Gastroesophageal sphincter (tissue), 4 donors: ENCODE data around the gene ANKS1B. TPM values are rescaled to one million over a fixed set of nuclear protein-coding genes. Genes with fewer than 3 reads are reported as not detected.

Source experiments
- ATAC-seq: fragments of 150-250 bp; one replicate; pipeline ENCODE4 v1.9.1; 2016; ENCODE audit warnings: mild to moderate bottlenecking, moderate library complexity
- H3K27ac ChIP-seq, 4 donors: fragments of 200-600 bp; sonication (generic) in 3 of 4; 1 replicate in 3 of 4; 2 replicates in 1 of 4; pipeline ENCODE4 v1.5.1; 2016 to 2019
- H3K27me3 ChIP-seq: fragments of 200-600 bp; sonication (generic); one replicate; pipeline ENCODE4 v1.5.1; 2019
- H3K36me3 ChIP-seq, 2 donors: fragments of 200-600 bp; sonication (generic); one replicate each; pipeline ENCODE4 v1.5.1; 2019; ENCODE audit warnings: control low read depth in 1 of 2
- H3K4me1 ChIP-seq, 3 donors: fragments of 200-600 bp; sonication (generic); 1 replicate in 2 of 3; 2 replicates in 1 of 3; pipeline ENCODE4 v1.5.1; 2016 to 2019; ENCODE audit warnings: control low read depth in 2 of 3
- H3K4me3 ChIP-seq, 2 donors: fragments of 200-600 bp; sonication (generic); one replicate each; pipeline ENCODE4 v1.5.1; 2019; ENCODE audit warnings: mild to moderate bottlenecking in 1 of 2, moderate library complexity in 1 of 2
- H3K9me3 ChIP-seq, 3 donors: fragments of 200-600 bp; sonication (generic); one replicate each; pipeline ENCODE4 v1.5.1; 2017 to 2019; ENCODE audit warnings: control low read depth in 2 of 3
- EP300 ChIP-seq: sonication (generic); formaldehyde crosslinking; IDR thresholded peaks from one replicate; pipeline ENCODE4 v1.6.1; 2017; ENCODE audit warnings: antibody characterized with exemption, mild to moderate bottlenecking
- POLR2A ChIP-seq, 2 donors: fragments of 450-650 bp; IDR thresholded peaks; one replicate each; pipeline ENCODE4 v1.6.1; 2017; ENCODE audit warnings: antibody characterized with exemption in 2 of 2, mild to moderate bottlenecking in 2 of 2, moderate library complexity in 1 of 2
- POLR2AphosphoS5 ChIP-seq: sonication (generic); formaldehyde crosslinking; IDR thresholded peaks from one replicate; pipeline ENCODE4 v1.6.1; 2017; ENCODE audit warnings: antibody characterized with exemption
- WGBS, 2 donors: methylation state at CpG; one replicate each; pipeline ENCODE4 v1.1.5; 2018; ENCODE audit warnings: low coverage in 1 of 2; 5-methylcytosine and 5-hydroxymethylcytosine counted together
- total RNA-seq, 4 donors: library from RNA; depleted of rRNA; stranded (reverse); fragments of >200 nt; gene quantifications; one replicate each; pipeline ENCODE4 v1.1.0, GENCODE V29; 2016
- TF ChIP-seq, protein P1 (sequence below), 4 experiments: fragments of 200-600 bp in 2 of 4; fragments of 450-650 bp in 2 of 4; sonication (generic) in 1 of 4; IDR thresholded peaks; one replicate each; pipeline ENCODE4 v1.5.1; 2017 to 2019; ENCODE audit warnings: antibody characterized with exemption in 4 of 4, mild to moderate bottlenecking in 2 of 4, moderate library complexity in 2 of 4

The ANKS1B gene
- total RNA-seq, 4 donors from 2014 or later = 9.9 to 31.1 (median 21.4) TPM

DNA sequence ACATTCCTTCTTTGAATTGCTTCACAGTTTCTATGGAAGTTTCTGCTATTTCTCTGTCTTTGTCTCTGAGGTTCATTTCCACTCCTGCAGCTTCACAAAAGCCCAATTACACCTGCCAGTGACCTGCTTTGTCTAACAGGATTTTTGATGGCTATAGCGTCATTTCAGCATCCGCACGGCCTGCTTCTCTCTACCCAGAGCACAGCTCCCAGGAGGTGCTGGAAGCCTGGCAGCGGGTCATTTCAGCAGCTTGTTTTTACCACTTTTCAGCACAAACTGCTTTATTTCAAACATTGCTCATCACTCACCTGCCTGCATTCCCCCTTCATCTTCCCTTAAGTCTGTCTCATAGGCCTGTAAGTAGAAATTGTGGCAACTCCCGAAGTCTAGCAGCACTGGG, 771.7 kb downstream of the ANKS1B start:
- H3K9me3 ChIP-seq = peaks cover 0 to 24% (median 0%) of the 10 kb centered on the region in 3 donors
- 56 to 76% methylated on average over 3 to 5 of the region's 5 CpGs for WGBS, 2 donors

DNA sequence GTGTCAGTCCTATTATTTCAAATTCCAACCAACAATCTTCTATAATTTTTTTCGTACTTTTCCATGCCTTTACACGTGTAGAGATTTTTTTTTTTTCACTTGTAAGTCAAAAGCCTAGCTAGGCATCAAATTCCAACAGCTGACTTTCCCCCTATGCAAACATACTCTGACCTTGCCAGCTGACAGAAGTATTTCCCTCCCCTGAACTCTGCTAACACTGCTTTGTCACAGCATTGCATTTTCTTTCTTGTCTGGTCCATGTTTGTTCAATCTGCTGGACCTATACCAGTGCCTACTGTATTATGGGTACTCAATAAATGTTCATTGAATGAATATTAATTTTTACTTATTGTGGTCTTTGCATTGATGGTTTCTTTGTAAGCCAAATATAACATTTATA, 772.5 kb downstream of the ANKS1B start:
- H3K4me1 ChIP-seq = no peaks in the 10 kb centered on the region
- peaks cover 0 to 24% (median 0%) of the 10 kb centered on the region in 3 donors for H3K9me3 ChIP-seq
- H3K27me3 ChIP-seq = no peaks in the 10 kb centered on the region
- no peak overlapping the region for H3K27ac ChIP-seq
- H3K36me3 ChIP-seq = no peaks in the 10 kb centered on the region
- H3K4me3 ChIP-seq = no peak overlapping the region
- no peak for ATAC-seq
- 57 to 80% methylated on average over 2 of the region's 2 CpGs for WGBS, 2 donors
- TF ChIP-seq EP300 (no peak), POLR2AphosphoS5 (no peak), POLR2A (IDR thresholded peaks at IDR 0.05) (no peak)

More for the DNA sequence above, 771.7 kb downstream of the ANKS1B start:
- Histone ChIP-seq H3K27me3 (no peaks in the 10 kb centered on the region), H3K36me3 (no peaks in the 10 kb centered on the region), H3K4me3 (no peak overlapping the region), H3K27ac (no peak overlapping the region), H3K4me1 (no peaks in the 10 kb centered on the region)
- no peak for TF ChIP-seq POLR2A (IDR thresholded peaks at IDR 0.05)
- TF ChIP-seq, protein P1, sequence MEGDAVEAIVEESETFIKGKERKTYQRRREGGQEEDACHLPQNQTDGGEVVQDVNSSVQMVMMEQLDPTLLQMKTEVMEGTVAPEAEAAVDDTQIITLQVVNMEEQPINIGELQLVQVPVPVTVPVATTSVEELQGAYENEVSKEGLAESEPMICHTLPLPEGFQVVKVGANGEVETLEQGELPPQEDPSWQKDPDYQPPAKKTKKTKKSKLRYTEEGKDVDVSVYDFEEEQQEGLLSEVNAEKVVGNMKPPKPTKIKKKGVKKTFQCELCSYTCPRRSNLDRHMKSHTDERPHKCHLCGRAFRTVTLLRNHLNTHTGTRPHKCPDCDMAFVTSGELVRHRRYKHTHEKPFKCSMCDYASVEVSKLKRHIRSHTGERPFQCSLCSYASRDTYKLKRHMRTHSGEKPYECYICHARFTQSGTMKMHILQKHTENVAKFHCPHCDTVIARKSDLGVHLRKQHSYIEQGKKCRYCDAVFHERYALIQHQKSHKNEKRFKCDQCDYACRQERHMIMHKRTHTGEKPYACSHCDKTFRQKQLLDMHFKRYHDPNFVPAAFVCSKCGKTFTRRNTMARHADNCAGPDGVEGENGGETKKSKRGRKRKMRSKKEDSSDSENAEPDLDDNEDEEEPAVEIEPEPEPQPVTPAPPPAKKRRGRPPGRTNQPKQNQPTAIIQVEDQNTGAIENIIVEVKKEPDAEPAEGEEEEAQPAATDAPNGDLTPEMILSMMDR (IDR thresholded peaks at IDR 0.05) = no peak
- no peak for TF ChIP-seq POLR2AphosphoS5
- no peak for TF ChIP-seq EP300
- no peak for ATAC-seq

DNA sequence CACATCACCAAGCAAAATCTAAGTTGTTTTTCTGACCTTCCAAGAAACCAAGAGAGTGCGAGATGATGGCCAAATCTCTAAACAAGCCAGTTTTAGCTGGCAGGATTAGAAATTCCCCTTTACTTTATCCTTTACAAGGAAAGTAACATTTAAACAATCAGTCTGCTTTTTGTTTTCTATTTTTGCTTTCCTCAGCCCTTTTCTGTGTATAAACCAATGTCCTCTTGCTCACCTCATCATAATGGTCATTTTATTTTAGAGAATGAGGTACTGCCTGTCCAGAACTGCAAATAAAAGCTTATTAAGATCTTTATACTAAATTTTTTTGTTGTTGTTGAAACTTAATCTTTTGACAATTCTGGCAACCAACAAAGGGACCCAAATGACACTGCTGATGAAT, 779.6 kb downstream of the ANKS1B start:
- no peaks in the 10 kb centered on the region for H3K4me1 ChIP-seq
- H3K27ac ChIP-seq = no peak overlapping the region
- no peak for ATAC-seq
- TF ChIP-seq POLR2AphosphoS5 (no peak), EP300 (no peak), POLR2A (IDR thresholded peaks at IDR 0.05) (no peak)
- TF ChIP-seq, protein P1 (IDR thresholded peaks at IDR 0.05) = no peak
- H3K9me3 ChIP-seq = peaks cover 0 to 6% (median 0%) of the 10 kb centered on the region in 3 donors
- no peak overlapping the region for H3K4me3 ChIP-seq
- WGBS, 2 donors = 89 to 92% methylated on average over 1 of the region's 1 CpG
- H3K36me3 ChIP-seq = no peaks in the 10 kb centered on the region
- no peaks in the 10 kb centered on the region for H3K27me3 ChIP-seq

DNA sequence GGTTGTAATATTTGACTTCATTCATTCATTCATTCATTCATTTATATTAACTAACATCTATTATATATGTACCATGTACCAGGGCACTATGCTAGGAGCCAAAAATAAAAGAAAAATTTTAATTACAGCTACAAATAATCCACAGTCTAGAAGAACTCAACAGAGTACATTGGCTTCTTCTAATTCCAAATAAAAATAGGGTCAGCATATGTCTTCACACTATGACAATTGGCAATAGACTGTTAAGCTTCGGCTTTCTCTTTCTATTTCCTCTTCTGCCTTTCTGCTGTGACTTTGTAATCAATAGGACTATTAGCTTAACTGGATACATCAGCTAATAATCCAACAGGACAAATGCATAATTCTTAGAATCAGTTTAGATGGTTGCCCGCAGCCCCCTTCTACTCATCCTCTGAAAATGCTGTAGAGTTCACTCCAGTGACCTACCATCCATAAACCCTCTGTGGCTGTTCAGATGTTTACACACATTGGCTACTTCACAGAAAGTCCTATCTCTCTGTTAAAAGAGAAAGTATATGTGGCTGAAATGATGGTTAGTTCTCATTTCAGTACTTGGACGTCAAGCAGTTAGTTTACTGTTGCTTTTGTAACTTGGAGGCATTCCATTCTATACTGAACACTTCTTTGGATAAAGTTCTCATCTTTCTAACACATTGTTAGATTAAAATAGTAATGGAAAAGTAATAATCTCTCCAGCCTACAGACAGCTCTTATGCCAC, 782.7 kb downstream of the ANKS1B start:
- H3K9me3 ChIP-seq = no peaks in the 10 kb centered on the region
- no peak overlapping the region for H3K4me3 ChIP-seq
- H3K27ac ChIP-seq = no peak overlapping the region
- 76 to 84% methylated on average over 3 of the region's 3 CpGs for WGBS, 2 donors
- no peaks in the 10 kb centered on the region for H3K4me1 ChIP-seq
- no peak for ATAC-seq
- no peak for TF ChIP-seq EP300
- TF ChIP-seq, protein P1 (IDR thresholded peaks at IDR 0.05) = no peak
- TF ChIP-seq POLR2A (IDR thresholded peaks at IDR 0.05) = no peak
- TF ChIP-seq POLR2AphosphoS5 = no peak
- no peaks in the 10 kb centered on the region for H3K27me3 ChIP-seq
- H3K36me3 ChIP-seq = no peaks in the 10 kb centered on the region

DNA sequence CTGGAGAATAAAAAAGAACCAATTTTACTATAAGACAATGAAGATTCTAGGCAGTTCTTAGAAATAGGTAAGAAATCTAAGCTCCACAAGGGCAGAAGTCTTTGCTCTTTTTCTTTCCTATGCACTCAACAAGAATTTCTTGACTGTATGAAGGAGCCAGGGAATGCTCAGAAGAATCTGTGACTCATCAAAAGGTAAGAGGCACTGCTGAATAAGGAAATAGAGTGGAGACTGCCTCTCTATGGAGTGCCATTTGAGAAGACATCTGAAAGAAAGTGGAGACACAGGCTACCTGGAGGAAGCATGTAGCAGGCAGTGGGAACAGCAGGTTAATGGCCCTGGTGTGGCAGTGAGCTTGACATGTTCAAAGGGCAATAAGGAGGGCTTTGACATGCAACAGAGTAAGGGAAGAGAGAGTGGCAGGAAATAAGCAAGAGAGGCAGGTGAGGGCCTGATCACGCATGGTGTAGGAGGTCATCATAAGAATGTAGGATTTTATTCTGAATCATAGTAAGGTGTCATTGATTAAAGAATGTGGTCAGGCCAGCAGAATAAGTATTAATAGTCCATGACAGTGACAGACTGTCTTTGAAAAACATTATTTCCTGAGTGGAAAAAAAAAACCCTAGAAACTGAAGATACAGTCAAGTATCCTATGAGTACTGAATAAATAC, 783.9 kb downstream of the ANKS1B start:
- H3K9me3 ChIP-seq = no peaks in the 10 kb centered on the region
- TF ChIP-seq POLR2A (IDR thresholded peaks at IDR 0.05) (no peak), POLR2AphosphoS5 (no peak), EP300 (no peak)
- TF ChIP-seq, protein P1 (IDR thresholded peaks at IDR 0.05) = no peak
- WGBS, 2 donors = 0 to 47% methylated on average over 1 of the region's 1 CpG
- H3K27ac ChIP-seq = no peak overlapping the region
- ATAC-seq = no peak
- H3K27me3 ChIP-seq = no peaks in the 10 kb centered on the region
- H3K36me3 ChIP-seq = no peaks in the 10 kb centered on the region
- no peak overlapping the region for H3K4me3 ChIP-seq
- no peaks in the 10 kb centered on the region for H3K4me1 ChIP-seq
